Globus pallidus (tissue), 1 donor: ENCODE data around the gene MC1R.
"Not testable (repeated sequence)": the region's sequence is repeated elsewhere in the genome, so short reads cannot be mapped to it uniquely, and the experiment has no call there.

ENCODE experiments used
- DNase-seq: peaks from one replicate; pipeline ENCODE4 v3.0.0-alpha.2; 2015; ENCODE audit warnings: low spot score

Gene MC1R

GRCh38 chr16:89962754-89963498, 44.3 kb downstream of the MC1R start:
- no peak for DNase-seq

- no peak for DNase-seq
Measured at GRCh38 chr16:89964201-89964600, 45.5 kb downstream of the MC1R start.

DNA sequence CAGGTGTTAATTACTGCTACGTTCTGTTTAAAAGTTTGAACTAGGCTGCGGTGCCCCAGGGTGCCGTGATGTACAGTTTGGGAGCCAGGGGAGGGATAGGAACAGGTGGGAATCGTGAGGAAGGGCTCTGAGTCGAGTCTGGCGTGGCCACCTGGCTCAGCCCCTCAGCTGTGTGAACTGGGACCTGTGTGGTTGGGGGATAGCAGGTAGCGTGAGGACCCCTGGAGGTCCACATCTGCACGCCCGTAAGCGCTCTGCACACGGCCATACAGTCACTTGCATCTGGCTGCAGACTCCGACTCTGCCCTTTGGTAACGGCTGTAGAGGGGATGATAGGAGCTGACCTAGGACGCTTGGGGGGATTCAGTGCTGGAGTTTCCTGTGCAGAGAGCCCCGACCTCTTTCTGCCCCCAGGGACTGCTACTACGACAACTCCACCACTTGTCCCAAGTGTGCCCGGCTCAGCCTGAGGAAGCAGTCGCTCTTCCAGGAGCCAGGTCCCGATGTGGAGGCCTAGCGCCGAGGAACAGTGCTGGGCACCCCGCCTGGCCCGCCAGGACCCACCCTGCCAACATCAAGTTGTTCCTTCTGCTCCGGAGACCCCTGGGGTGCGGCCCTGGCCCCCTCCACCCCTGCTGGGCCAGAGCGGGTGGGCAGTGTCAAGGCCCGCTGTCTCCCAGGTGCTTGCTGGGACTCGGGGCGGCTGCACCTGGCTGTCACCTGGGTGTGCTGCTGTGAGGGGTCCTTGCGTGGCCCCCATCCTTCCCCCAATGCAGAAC, 47.0 kb downstream of the MC1R start:
- DNase-seq, result no peak

DNA sequence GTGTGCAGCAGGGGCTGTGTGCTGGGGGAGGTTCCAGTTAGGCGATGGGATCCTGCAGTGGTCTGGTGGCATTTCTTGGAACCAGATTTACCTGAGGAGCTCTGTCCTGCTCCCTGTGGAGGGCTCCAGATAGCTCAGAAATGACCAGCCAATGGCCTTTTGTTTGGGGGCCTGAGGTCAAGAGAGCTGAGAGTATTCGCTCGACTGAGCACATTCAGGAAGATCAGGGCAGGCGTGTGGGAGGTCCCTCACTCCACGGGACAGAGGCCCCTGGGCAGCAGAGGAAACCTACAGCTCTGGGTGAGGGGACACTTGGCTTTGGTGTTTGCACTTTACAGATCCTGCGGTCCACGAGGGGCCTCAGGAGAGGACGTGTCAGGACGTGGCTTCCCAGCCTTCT, 48.1 kb downstream of the MC1R start:
- DNase-seq, result no peak

GRCh38 chr16:89967436-89967835, 48.8 kb downstream of the MC1R start:
- not testable (repeated sequence) for DNase-seq

DNA sequence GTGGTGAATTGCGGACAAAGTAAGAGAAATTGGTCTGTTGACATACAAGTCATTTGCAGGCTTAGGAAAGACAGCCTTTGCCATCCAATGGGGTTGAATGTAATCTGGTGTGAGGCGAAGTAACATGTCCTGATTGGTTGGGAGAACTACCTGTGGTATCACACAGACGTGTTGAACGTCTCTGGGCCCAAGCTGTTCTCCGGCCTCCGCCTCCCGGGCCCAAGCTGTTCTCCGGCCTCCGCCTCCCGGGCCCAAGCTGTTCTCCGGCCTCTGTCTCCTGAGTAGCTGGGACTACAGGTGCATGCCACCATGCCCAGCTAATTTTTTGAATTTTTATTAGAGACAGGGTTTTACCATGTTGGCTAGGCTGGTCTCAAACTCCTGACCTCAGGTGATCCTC, 49.4 kb downstream of the MC1R start:
- not testable (repeated sequence) for DNase-seq

GRCh38 chr16:89969741-89970410, 51.2 kb downstream of the MC1R start:
- DNase-seq, result no peak
